GM12873 (cell line): ENCODE data around the gene ZMYM4.

ENCODE experiments used
- CTCF ChIP-seq: IDR thresholded peaks from 2 replicates; pipeline ENCODE4 v1.5.1; 2012; ENCODE audit warnings: low read depth, mild to moderate bottlenecking, moderate library complexity, low read length, control low read depth; ENCODE audit not compliant: insufficient read depth; ENCODE audit errors: missing control alignments

The ZMYM4 gene

DNA sequence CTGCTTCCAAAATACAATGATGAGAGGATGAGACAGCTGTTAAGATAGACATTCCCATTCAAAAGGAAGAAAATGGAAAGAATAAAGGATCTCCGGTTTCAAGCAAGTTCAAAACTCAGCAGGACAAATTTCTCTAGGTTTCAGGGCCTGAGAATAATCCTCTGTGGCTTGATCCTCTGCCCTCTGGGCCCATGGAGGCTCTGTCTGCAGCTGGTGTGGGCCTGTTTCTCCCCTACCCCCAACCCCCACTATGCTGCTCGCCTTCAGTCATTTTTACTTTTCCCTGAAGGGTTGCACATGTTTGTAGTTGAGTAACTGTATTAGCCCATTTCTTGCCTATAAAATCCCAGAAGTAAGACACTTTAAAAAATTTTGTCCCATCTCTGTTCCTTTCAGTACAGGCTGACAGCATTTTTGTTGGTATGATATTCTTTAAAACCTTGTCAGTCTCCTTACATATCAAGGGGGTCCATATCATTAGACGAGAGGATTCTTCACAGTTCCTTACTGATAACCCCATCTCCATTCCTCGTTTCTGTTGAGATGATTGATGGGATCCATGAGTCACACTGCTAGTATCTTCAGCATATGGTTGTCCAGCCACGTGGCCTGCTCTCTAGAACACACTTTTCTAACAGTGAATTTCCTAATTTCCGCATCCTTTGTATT lies 10.5 kb downstream of the ZMYM4 start:
- TF ChIP-seq CTCF, result no peak

DNA sequence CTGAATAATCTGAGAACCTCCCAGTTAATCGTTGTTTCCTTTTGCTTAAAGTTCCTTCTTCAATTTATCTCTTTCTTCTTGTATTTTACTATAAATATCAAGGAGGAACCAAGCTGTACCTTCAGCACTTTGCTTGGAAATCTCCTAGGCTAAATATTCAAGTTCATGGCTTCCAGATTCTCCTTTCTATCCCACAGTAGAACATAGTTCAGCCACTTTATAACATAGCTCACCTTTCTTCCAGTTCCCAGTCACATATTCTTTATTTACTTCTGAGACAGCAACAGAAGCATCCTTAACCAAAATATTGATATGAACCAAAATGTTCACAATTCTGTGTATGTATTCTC lies 11.0 kb downstream of the ZMYM4 start:
- no peak for TF ChIP-seq CTCF

DNA sequence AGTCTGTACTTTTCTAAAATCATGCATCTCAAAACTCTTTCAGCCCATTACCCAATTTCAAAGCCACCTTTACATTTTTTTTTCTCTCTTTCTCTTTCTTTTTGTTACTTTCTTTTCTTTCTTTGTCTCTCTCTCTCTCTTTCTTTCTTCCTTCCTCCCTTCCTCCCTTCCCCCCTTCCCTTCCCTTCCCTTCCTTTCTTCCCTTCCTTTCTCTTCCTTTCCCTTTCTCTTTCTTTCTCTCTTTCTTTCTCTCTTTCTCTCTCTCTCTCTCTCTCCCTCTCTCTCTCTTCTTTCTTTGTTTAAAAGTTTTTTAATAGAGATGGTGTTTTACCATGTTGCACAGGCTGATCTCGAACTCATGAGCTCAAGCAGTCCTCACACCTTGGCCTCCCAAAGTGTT lies 11.5 kb downstream of the ZMYM4 start:
- TF ChIP-seq CTCF, result no peak

DNA sequence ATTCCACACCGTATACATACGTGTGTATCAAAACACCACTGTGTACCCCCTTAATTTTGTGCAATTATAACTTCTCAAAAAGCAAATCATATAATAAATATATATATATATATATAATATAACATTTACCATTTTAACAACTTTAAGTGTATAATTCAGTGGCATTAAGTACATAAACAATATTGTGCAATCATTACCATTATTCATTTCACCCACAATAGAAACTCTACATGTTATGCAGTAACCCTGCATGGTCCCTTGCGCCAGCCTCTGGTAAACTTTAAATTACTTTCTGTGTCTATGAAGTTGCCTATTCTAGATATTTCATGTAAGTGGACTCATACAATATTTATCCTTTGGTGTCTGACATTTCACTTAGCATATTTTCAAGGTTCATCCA lies 13.1 kb downstream of the ZMYM4 start:
- no peak for TF ChIP-seq CTCF

DNA sequence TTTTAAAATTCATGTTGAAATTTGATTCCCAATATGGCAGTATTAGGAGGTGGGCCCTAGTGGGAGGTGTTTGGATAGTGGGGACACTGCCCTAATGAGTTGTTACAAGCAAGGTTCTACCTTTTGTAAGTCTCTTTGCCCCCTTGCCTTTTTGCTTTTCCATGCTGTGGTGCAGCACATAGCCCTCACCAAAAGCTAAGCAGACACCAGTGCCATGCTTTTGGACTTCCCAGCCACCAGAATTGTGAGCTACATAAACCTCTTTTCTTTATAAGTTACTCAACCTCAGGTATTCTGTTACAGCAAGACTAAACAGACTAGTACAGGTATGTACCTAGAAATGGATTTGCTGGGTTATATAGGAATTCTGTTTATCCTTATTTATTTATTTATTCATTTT lies 13.7 kb downstream of the ZMYM4 start:
- no peak for TF ChIP-seq CTCF

- TF ChIP-seq CTCF, result no peak
Observed at GRCh38 chr1:35284852-35285251, 16.3 kb downstream of the ZMYM4 start.

DNA sequence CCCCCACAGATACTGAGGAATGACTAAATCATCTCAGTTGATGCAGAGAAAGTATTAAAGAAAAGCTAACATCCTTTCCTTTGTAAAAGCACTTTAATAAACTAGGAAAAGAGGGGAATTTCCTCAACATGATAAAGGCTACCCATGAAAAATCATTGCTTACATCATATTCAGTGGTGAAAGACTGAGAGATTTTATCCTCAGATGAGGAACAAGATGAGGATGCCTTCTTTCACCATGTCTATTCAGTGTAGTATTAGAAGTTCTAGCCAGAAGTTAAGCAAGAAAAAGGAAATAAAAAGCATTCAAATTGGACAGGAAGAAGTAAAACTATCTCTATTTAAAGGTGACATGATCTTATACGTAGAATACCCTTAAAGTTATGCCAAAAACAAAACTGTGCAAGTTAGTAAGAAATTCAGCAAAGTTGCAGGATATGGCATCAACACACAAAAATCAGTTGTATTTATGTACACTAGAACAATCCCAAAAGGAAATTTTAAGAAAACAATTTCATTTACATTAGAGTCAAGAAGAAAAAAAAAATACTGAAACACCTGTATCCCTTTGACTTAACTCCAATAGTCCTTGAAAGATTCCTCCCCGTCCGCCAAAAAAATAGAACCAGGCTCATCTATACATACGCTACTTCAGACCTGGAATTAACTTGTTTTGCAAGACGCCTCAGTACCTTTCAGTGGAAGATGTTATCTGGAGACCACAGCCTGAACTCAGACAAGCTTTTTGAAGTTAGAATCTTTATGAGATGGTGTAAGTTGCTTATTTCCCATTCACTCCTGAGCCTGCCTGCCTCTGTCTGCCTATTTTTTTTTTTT lies 17.5 kb downstream of the ZMYM4 start:
- TF ChIP-seq CTCF, result no peak
